Hepatocyte (in vitro differentiated cells): ENCODE results near the gene RBMXL2. TPM values are rescaled to one million over a fixed set of nuclear protein-coding genes. Genes with fewer than 3 reads are reported as not detected.

Experiments
- DNase-seq: peaks from one replicate; pipeline ENCODE4 v3.0.0-alpha.2; 2016; ENCODE audit warnings: low spot score
- H2AFZ ChIP-seq: fragments of 200-600 bp; sonication (generic); 2 replicates; pipeline ENCODE4 v1.6.0; 2016; ENCODE audit warnings: antibody characterized with exemption, mild to moderate bottlenecking
- H3K27ac ChIP-seq: fragments of 200-600 bp; sonication (generic); 2 replicates; pipeline ENCODE4 v1.5.1; 2016; ENCODE audit warnings: mild to moderate bottlenecking
- H3K27me3 ChIP-seq: fragments of 200-600 bp; sonication (generic); 2 replicates; pipeline ENCODE4 v1.6.1; 2016
- H3K36me3 ChIP-seq: fragments of 200-600 bp; sonication (generic); replicated peaks from 2 replicates; pipeline ENCODE4 v1.5.1; 2016; ENCODE audit warnings: low read depth; ENCODE audit not compliant: insufficient read depth
- H3K4me1 ChIP-seq: fragments of 200-600 bp; sonication (generic); 2 replicates; pipeline ENCODE4 v1.5.1; 2016; ENCODE audit warnings: mild to moderate bottlenecking, moderate library complexity; ENCODE audit not compliant: insufficient read depth
- H3K4me2 ChIP-seq: fragments of 200-600 bp; sonication (generic); 2 replicates; pipeline ENCODE4 v1.6.0; 2016
- H3K4me3 ChIP-seq: fragments of 200-600 bp; sonication (generic); 2 replicates; pipeline ENCODE4 v1.5.1; 2016; ENCODE audit warnings: mild to moderate bottlenecking
- H3K79me2 ChIP-seq: fragments of 200-600 bp; sonication (generic); 2 replicates; pipeline ENCODE4 v1.6.0; 2017; ENCODE audit warnings: mild to moderate bottlenecking
- H3K9me2 ChIP-seq: fragments of 200-600 bp; sonication (generic); replicated peaks from 2 replicates; pipeline ENCODE4 v1.6.0; 2017; ENCODE audit warnings: mild to moderate bottlenecking; ENCODE audit not compliant: insufficient read depth
- H3K9me3 ChIP-seq: fragments of 200-600 bp; sonication (generic); 2 replicates; pipeline ENCODE4 v1.5.1; 2016; ENCODE audit warnings: low read depth, mild to moderate bottlenecking
- H4K20me1 ChIP-seq: fragments of 200-600 bp; sonication (generic); 2 replicates; pipeline ENCODE4 v1.6.0; 2016; ENCODE audit warnings: mild to moderate bottlenecking; ENCODE audit not compliant: insufficient read depth, poor library complexity, severe bottlenecking
- CTCF ChIP-seq: fragments of 200-600 bp; sonication (generic); IDR thresholded peaks from 2 replicates; pipeline ENCODE4 v1.5.1; 2016; ENCODE audit warnings: antibody characterized with exemption, mild to moderate bottlenecking; ENCODE audit not compliant: poor library complexity
- EZH2 ChIP-seq: fragments of 200-600 bp; sonication (generic); IDR thresholded peaks from 2 replicates; pipeline ENCODE4 v1.6.1; 2016; ENCODE audit warnings: antibody characterized with exemption, mild to moderate bottlenecking, borderline replicate concordance
- EZH2phosphoT487 ChIP-seq: fragments of 200-600 bp; sonication (generic); IDR thresholded peaks from one replicate; pipeline ENCODE4 v1.6.1; 2018; ENCODE audit warnings: antibody characterized with exemption, mild to moderate bottlenecking, low read depth, moderate library complexity; ENCODE audit not compliant: unreplicated experiment, severe bottlenecking
- WGBS: methylation state at CpG from one replicate; pipeline ENCODE4 v1.1.6; 2016; ENCODE audit warnings: low lambda C conversion rate; ENCODE audit errors: missing lambda C conversion rate; 5-methylcytosine and 5-hydroxymethylcytosine counted together
- polyA plus RNA-seq: library from polyadenylated mRNA; unstranded; fragments of >200 nt; fragmentation: Nextera tagmentation; extraction: Ambion mirVana; gene quantifications from 2 replicates; pipeline ENCODE4 v1.2.1, GENCODE V29; 2016
- total RNA-seq: library from RNA; depleted of rRNA; stranded (reverse); fragments of >200 nt; gene quantifications from 2 replicates; pipeline ENCODE4 v1.2.3, GENCODE V29; 2014

Gene RBMXL2
- total and polyA plus RNA-seq, 2 experiments from 2014 or later, result 0.30 to 0.35 TPM

GRCh38 chr11:7116370-7116769, 27.6 kb downstream of the RBMXL2 start:
- Histone ChIP-seq H3K4me2 (no peak overlapping the region), H3K27ac (no peak overlapping the region), H2AFZ (no peak overlapping the region), H3K79me2 (no peaks in the 10 kb centered on the region), H3K36me3 (no peaks in the 10 kb centered on the region), H3K4me1 (no peaks in the 10 kb centered on the region), H3K9me3 (no peaks in the 10 kb centered on the region), H3K27me3 (peaks cover 9% of the 10 kb centered on the region), H3K4me3 (no peak overlapping the region), H3K9me2 (no peaks in the 10 kb centered on the region), H4K20me1 (no peaks in the 10 kb centered on the region)
- 98% methylated on average over 3 of the region's 3 CpGs for WGBS
- DNase-seq, result no peak
- TF ChIP-seq EZH2 (no peak), CTCF (no peak), EZH2phosphoT487 (no peak)

- H4K20me1 ChIP-seq, result no peaks in the 10 kb centered on the region
- no peaks in the 10 kb centered on the region for H3K4me1 ChIP-seq
- H3K36me3 ChIP-seq, result no peaks in the 10 kb centered on the region
- H3K4me2 ChIP-seq, result no peak overlapping the region
- H3K9me2 ChIP-seq, result no peaks in the 10 kb centered on the region
- peaks cover 3% of the 10 kb centered on the region for H3K9me3 ChIP-seq
- H2AFZ ChIP-seq, result no peak overlapping the region
- no peak for TF ChIP-seq EZH2phosphoT487
- no peaks in the 10 kb centered on the region for H3K27me3 ChIP-seq
- no peak overlapping the region for H3K4me3 ChIP-seq
- H3K79me2 ChIP-seq, result no peaks in the 10 kb centered on the region
- 6% methylated on average over 1 of the region's 1 CpG for WGBS
- no peak overlapping the region for H3K27ac ChIP-seq
- DNase-seq, result no peak
Observed at GRCh38 chr11:7138051-7138450, 49.3 kb downstream of the RBMXL2 start.

Other genes starting within 250 kb of the RBMXL2 start
- not detected in 2 replicates for gene OR10A5, start 243.3 kb upstream of the RBMXL2 start, total RNA-seq
- gene OR10A5, start 243.3 kb upstream of the RBMXL2 start, polyA plus RNA-seq, result not detected in 2 replicates
- not detected in 2 replicates for gene OR10A2, start 225.9 kb upstream of the RBMXL2 start, total RNA-seq
- 0.04 and 0.12 TPM in 2 replicates for gene OR10A2, start 225.9 kb upstream of the RBMXL2 start, polyA plus RNA-seq
- gene OR10A4, start 212.4 kb upstream of the RBMXL2 start, total RNA-seq, result not detected in 2 replicates
- gene OR10A4, start 212.4 kb upstream of the RBMXL2 start, polyA plus RNA-seq, result not detected in 2 replicates
- 0.24 and 0.30 TPM in 2 replicates for gene OR2D2, start 196.5 kb upstream of the RBMXL2 start, total RNA-seq
- gene OR2D2, start 196.5 kb upstream of the RBMXL2 start, polyA plus RNA-seq, result not detected in 2 replicates
- not detected in 2 replicates for gene OR2D3, start 168.0 kb upstream of the RBMXL2 start, total RNA-seq
- gene OR2D3, start 168.0 kb upstream of the RBMXL2 start, polyA plus RNA-seq, result 0.15 TPM in 1 of 2 replicates, not detected in the other
- gene ZNF215, start 162.6 kb upstream of the RBMXL2 start, total RNA-seq, result 3.3 and 3.6 TPM in 2 replicates
- 1.2 and 2.0 TPM in 2 replicates for gene ZNF215, start 162.6 kb upstream of the RBMXL2 start, polyA plus RNA-seq
- gene ZNF214, start 68.7 kb upstream of the RBMXL2 start, total RNA-seq, result 3.3 and 5.0 TPM in 2 replicates
- gene ZNF214, start 68.7 kb upstream of the RBMXL2 start, polyA plus RNA-seq, result 1.4 and 3.4 TPM in 2 replicates
- gene NLRP14, start 68.5 kb upstream of the RBMXL2 start, total RNA-seq, result 0.24 and 0.40 TPM in 2 replicates
- not detected in 2 replicates for gene NLRP14, start 68.5 kb upstream of the RBMXL2 start, polyA plus RNA-seq
- 0.84 and 1.3 TPM in 2 replicates for gene SYT9, start 162.9 kb downstream of the RBMXL2 start, total RNA-seq
- 0.22 TPM in 1 of 2 replicates, not detected in the other for gene SYT9, start 162.9 kb downstream of the RBMXL2 start, polyA plus RNA-seq